GM12874 (cell line): ENCODE data around the gene IL2RA.

Source experiments
- CTCF ChIP-seq: IDR thresholded peaks from 2 replicates; pipeline ENCODE4 v1.5.1; 2011; ENCODE audit warnings: low read depth, mild to moderate bottlenecking, control low read depth, low read length, moderate library complexity; ENCODE audit not compliant: insufficient read depth

IL2RA gene

GRCh38 chr10:6019796-6020195, 42.4 kb downstream of the IL2RA start:
- no peak for TF ChIP-seq CTCF

- TF ChIP-seq CTCF, result no peak
These were observed 43.0 kb downstream of the IL2RA start for GRCh38 chr10:6019010-6019782.

- TF ChIP-seq CTCF, result no peak
These were observed 43.7 kb downstream of the IL2RA start for GRCh38 chr10:6018422-6018821.

- no peak for TF ChIP-seq CTCF
These were observed 44.3 kb downstream of the IL2RA start for GRCh38 chr10:6017781-6018354.

GRCh38 chr10:6014241-6014761, 47.9 kb downstream of the IL2RA start:
- peak; percentile 58 for TF ChIP-seq CTCF

- no peak for TF ChIP-seq CTCF
These were observed 48.6 kb downstream of the IL2RA start for GRCh38 chr10:6013413-6014192.
